Coronary artery (tissue), 2 donors: ENCODE data around the gene ERP27.

Experiments
- DNase-seq: peaks from one replicate; pipeline ENCODE4 v3.0.0-alpha.2; 2017; ENCODE audit warnings: low spot score
- H3K27ac ChIP-seq, 2 donors: fragments of 200-600 bp; sonication (generic); one replicate each; pipeline ENCODE4 v1.5.1; 2016 to 2019
- H3K4me3 ChIP-seq: fragments of 200-600 bp; sonication (generic); 2 replicates; pipeline ENCODE4 v1.5.1; 2016; ENCODE audit warnings: mild to moderate bottlenecking, moderate library complexity
- CTCF ChIP-seq: fragments of 200-600 bp; sonication (generic); IDR thresholded peaks from one replicate; pipeline ENCODE4 v1.5.1; 2019; ENCODE audit warnings: antibody characterized with exemption

Gene ERP27

DNA sequence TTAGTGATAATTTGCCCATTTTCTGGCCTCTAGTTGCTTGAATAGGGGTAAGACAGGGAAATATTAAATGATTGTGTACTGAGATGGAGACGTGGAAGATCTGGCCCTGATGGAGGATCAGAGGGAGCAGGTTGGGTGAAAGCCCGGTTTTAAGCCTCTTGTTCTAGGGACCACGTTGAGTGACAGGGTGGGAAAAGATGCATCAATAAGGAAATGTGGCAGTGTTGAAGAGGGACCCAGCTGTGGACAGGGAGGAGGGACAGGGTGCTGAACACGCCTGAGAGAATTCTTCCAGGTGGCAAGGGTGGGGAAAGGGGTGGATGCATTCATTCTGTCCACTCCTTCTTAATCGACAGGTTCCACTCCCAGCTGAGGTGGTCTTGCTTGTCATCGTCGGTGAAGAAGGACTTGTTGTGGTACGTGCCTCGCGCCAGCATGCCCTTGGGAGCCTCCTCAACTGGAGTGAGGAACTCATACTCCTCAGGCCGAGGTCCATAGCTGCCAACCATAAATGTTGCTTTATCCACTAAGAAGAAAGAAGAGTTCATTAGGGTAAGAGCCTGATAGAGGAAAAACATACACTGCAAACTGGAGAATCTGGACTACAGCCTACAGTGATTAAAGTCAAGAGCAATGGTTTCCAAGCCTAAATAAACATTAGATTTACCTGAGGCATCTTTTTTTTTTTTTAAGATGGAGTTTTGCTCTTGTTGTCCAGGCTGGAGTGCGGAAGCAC, 4.0 kb upstream of the ERP27 start:
- no peak for TF ChIP-seq CTCF
- DNase-seq = no peak

GRCh38 chr12:14941369-14941768, 3.0 kb upstream of the ERP27 start:
- no peak overlapping the region for H3K27ac ChIP-seq
- no peak for DNase-seq
- H3K4me3 ChIP-seq = no peak overlapping the region
- no peak for TF ChIP-seq CTCF

More for the DNA sequence above, 4.0 kb upstream of the ERP27 start:
- no peak overlapping the region for H3K4me3 ChIP-seq
- no peak overlapping the region for H3K27ac ChIP-seq

- H3K4me3 ChIP-seq = no peak overlapping the region
Measured at GRCh38 chr12:14937689-14938088, 648 bp downstream of the ERP27 start.

GRCh38 chr12:14937014-14937413, 1.3 kb downstream of the ERP27 start:
- DNase-seq = no peak
- TF ChIP-seq CTCF = no peak
- no peak overlapping the region for H3K27ac ChIP-seq
- H3K4me3 ChIP-seq = no peak overlapping the region

More at GRCh38 chr12:14937689-14938088, 648 bp downstream of the ERP27 start:
- no peak overlapping the region for H3K27ac ChIP-seq
- TF ChIP-seq CTCF = no peak
- DNase-seq = no peak

DNA sequence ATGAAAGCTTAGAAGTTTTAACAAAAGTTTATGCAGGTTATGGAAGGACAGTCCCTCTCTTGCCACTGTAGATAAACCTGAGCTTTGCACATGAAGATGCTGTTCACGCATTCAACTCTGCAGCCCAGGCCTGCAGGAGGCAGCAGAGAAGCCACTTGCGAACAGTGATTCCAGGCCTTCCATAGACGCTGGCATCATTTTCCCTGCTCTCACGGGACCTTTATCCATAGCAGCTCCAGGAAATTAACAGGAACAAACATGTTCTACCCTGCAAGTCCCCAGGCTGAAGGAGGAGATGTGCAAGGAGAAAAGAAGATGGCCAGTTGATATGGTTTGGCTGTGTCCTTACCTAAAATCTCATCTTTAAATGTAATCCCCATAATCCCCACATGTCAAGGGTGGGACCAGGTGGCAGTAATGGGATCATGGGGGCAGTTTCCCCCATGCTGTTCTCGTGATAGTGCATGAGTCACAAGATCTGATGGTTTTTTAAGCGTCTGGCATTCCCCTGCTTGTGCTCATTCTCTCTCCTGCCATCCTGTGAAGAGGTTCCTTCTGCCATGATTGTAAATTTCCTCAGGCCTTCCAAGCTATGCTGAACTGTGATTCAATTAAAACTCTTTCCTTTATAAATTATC, 2.0 kb downstream of the ERP27 start:
- Histone ChIP-seq H3K27ac (no peak overlapping the region), H3K4me3 (no peak overlapping the region)
- no peak for TF ChIP-seq CTCF
- no peak for DNase-seq

- no peak for DNase-seq
- TF ChIP-seq CTCF = no peak
- H3K4me3 ChIP-seq = no peak overlapping the region
- H3K27ac ChIP-seq = no peak overlapping the region
Measured at GRCh38 chr12:14935031-14935430, 3.3 kb downstream of the ERP27 start.

DNA sequence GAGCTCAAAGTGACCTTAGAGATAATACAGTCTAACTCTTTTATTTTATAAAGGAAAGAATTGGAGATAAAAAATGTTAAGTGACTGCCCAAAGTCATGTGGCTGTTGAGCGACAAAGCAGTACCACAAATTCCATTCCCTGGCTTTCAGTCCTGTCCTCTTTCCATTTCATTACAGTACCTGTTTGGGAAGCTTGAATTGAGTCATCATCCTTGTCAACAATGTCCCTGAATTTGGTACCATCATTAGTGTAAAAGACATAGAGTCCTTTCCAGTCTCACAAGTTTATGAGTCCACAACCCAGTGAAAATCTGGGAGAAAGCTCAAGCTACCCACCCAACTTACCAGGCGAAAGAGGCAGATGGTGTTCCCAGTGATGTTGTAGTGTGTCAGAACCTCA, 3.8 kb downstream of the ERP27 start:
- DNase-seq = no peak
- H3K4me3 ChIP-seq = no peak overlapping the region
- TF ChIP-seq CTCF = no peak
- no peak overlapping the region for H3K27ac ChIP-seq
